Measurements from ENCODE around the gene FASTKD1. TPM values are rescaled to one million over a fixed set of nuclear protein-coding genes. Genes with fewer than 3 reads are reported as not detected.
"Not testable (repeated sequence)": the region's sequence is repeated elsewhere in the genome, so short reads cannot be mapped to it uniquely, and the experiment has no call there.

The FASTKD1 gene, protein sequence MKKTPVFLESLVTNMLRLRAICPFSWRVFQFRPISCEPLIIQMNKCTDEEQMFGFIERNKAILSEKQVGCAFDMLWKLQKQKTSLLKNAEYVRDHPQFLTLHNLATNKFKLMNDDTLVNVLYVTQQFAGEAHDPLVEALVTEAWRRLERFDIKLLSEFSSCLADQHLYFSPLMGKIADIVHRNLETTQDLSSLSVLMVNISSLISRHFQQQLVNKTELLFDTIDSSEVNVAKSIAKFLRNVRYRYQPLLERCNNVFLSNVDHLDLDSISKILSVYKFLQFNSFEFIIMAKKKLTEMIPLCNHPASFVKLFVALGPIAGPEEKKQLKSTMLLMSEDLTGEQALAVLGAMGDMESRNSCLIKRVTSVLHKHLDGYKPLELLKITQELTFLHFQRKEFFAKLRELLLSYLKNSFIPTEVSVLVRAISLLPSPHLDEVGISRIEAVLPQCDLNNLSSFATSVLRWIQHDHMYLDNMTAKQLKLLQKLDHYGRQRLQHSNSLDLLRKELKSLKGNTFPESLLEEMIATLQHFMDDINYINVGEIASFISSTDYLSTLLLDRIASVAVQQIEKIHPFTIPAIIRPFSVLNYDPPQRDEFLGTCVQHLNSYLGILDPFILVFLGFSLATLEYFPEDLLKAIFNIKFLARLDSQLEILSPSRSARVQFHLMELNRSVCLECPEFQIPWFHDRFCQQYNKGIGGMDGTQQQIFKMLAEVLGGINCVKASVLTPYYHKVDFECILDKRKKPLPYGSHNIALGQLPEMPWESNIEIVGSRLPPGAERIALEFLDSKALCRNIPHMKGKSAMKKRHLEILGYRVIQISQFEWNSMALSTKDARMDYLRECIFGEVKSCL
- 58.0 TPM for polyA plus RNA-seq (2013)

DNA sequence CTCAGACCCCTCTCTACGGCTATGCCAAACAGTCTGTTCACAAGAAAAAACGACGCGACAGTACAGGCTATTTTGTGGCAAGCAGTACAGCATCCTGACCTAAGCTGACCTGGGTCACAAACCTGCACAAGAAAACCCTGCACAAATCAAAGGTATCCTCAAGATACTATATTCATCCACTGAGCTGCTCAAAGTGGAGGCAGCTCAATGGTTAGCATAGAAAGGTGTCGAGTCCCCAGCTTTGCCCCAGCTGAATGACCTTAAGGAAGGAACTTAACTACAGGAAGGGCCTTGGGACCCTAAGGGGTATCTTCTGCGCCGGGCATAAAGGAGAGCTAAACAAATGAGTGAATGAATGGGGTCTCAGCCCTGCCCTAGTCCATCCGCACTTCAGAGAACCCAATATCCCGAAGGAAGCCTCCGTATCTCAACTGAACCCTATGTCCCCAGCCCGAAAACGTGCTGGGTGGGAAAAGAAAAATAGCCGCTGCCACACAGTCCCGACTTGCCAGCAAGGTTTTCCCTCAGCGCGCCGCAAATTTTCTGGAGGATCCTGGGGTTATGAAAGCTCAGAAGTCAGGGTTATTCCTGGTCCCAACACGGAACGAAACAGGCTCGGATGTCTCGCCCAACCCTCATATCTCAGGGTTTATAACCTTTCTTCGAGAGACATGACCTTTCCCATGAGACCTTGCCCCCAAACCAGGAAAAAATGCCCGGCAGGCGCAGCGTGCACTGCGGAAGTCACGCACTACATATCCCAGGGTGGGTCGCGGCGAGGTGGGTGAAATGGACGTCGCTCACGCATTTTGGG is at the start of gene FASTKD1:
TSS of gene FASTKD1 (minus strand) at position 706 of the 814 bp plus-strand sequence. CDS start 1,836 bp downstream, outside the sequence.
- peak within 1 kb of the TSS; percentile 70 to 88 for H3K27ac ChIP-seq (ENCODE audit: insufficient read depth in 1 of 2, low read depth in 1 of 2, low read length in 2 of 2, poor library complexity in 1 of 2, severe bottlenecking in 2 of 2)
- peaks cover 0 to 13% (median under 1%) of the 10 kb centered on the region in 4 experiments for H3K36me3 ChIP-seq (ENCODE audit: control insufficient read depth in 4 of 4, insufficient read depth in 4 of 4, low read length in 3 of 4)
- WGBS (ENCODE audit: insufficient coverage): under 1% methylated on average over 27 of the region's 33 CpGs
- ChIA-PET POLR2A (no interaction called here), CTCF (interaction anchor here (1.4 to 2.4 kb wide), 4 partner anchors 9 to 45 kb away, joined by 3 to 12 read pairs (median 5); no protein-coding TSS in a partner anchor)
- peak; percentile 91 to 93 (median 91) for DNase-seq
- no peaks in the 10 kb centered on the region for H3K27me3 ChIP-seq (replicated peaks in 2 of 5; ENCODE audit: control insufficient read depth in 4 of 5, insufficient read depth in 5 of 5, low read length in 4 of 5)
- no peaks in the 10 kb centered on the region for H3K9me3 ChIP-seq (ENCODE audit: control extremely low read depth in 1 of 5, control insufficient read depth in 4 of 5, insufficient read depth in 2 of 5, low read depth in 1 of 5, low read length in 4 of 5)
- H3K4me3 ChIP-seq (ENCODE audit: control insufficient read depth in 1 of 7, extremely low read depth in 1 of 7, insufficient read depth in 4 of 7, low read depth in 2 of 7, low read length in 6 of 7): peak within 1 kb of the TSS; percentile 68 to 100 (median 94)
- H3K4me1 ChIP-seq (ENCODE audit: control extremely low read depth in 1 of 4, control insufficient read depth in 4 of 4, insufficient read depth in 4 of 4, low read length in 3 of 4): peaks cover 5 to 12% (median 9%) of the 10 kb centered on the region in 4 experiments

DNA sequence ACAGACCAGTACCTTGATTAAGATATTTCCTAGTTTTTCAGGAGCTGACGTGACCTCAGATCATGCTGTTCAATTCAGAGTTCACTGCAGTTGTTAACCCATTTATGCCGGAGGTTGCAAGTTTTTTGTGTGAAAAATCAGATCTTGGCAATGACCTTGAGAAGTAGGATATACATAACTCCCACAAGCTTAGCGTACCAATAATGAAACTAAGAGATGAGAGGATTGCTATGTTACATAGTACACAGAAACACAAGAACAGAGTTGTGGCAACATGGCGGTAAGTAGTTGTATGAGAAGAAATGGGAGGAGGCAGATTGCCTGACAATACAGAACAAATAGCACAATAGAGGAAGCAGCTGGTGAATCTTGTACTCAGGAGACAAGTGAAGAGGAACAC is 49.6 kb upstream of the FASTKD1 start:
- Histone ChIP-seq H3K9me3 (ENCODE audit: control extremely low read depth in 1 of 5, control insufficient read depth in 4 of 5, insufficient read depth in 2 of 5, low read depth in 1 of 5, low read length in 4 of 5) (no peaks in the 10 kb centered on the region), H3K36me3 (ENCODE audit: control insufficient read depth in 4 of 4, insufficient read depth in 4 of 4, low read length in 3 of 4) (peaks cover 1 to 44% (median 27%) of the 10 kb centered on the region in 4 experiments), H3K4me3 (ENCODE audit: control insufficient read depth in 1 of 7, extremely low read depth in 1 of 7, insufficient read depth in 4 of 7, low read depth in 2 of 7, low read length in 6 of 7) (no peak overlapping the region), H3K27me3 (replicated peaks in 2 of 5; ENCODE audit: control insufficient read depth in 4 of 5, insufficient read depth in 5 of 5, low read length in 4 of 5) (no peaks in the 10 kb centered on the region), H3K4me1 (ENCODE audit: control extremely low read depth in 1 of 4, control insufficient read depth in 4 of 4, insufficient read depth in 4 of 4, low read length in 3 of 4) (peaks cover 0 to 3% (median 0%) of the 10 kb centered on the region in 4 experiments), H3K27ac (ENCODE audit: insufficient read depth in 1 of 2, low read depth in 1 of 2, low read length in 2 of 2, poor library complexity in 1 of 2, severe bottlenecking in 2 of 2) (no peak overlapping the region)
- ChIA-PET CTCF (no interaction called here), POLR2A (no interaction called here)
- no CpG with 5 or more reads among the region's 4 CpGs for WGBS (ENCODE audit: insufficient coverage)
- peak in 2 of 3 donors; percentile 24 to 41 for DNase-seq

DNA sequence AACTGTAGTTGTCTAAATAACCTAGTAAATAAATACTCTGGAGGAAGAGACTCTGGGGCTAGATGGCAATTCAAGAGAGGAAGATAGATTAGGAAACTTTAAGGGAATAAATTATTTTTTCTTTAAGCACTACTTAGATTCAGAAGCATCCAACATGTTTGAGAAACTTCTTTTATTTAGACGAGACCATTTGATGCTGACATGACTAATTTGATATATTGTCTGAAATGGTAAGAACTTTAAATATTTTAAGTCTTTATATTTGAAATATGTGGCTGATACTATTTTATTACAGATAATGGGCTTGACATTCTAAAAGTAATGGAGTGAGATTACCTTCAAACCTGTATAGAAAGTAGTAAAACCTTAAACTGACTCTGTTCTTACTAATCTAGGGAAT is 46.8 kb upstream of the FASTKD1 start:
- no CpG with 5 or more reads among the region's 1 CpG for WGBS (ENCODE audit: insufficient coverage)
- POLR2A ChIA-PET: no interaction called here
- Histone ChIP-seq H3K27ac (ENCODE audit: insufficient read depth in 1 of 2, low read depth in 1 of 2, low read length in 2 of 2, poor library complexity in 1 of 2, severe bottlenecking in 2 of 2) (no peak overlapping the region), H3K36me3 (ENCODE audit: control insufficient read depth in 4 of 4, insufficient read depth in 4 of 4, low read length in 3 of 4) (peaks cover 7 to 46% (median 25%) of the 10 kb centered on the region in 4 experiments), H3K4me1 (ENCODE audit: control extremely low read depth in 1 of 4, control insufficient read depth in 4 of 4, insufficient read depth in 4 of 4, low read length in 3 of 4) (no peaks in the 10 kb centered on the region), H3K9me3 (ENCODE audit: control extremely low read depth in 1 of 5, control insufficient read depth in 4 of 5, insufficient read depth in 2 of 5, low read depth in 1 of 5, low read length in 4 of 5) (peaks cover 0 to 2% (median 0%) of the 10 kb centered on the region in 5 experiments), H3K27me3 (replicated peaks in 2 of 5; ENCODE audit: control insufficient read depth in 4 of 5, insufficient read depth in 5 of 5, low read length in 4 of 5) (no peaks in the 10 kb centered on the region), H3K4me3 (ENCODE audit: control insufficient read depth in 1 of 7, extremely low read depth in 1 of 7, insufficient read depth in 4 of 7, low read depth in 2 of 7, low read length in 6 of 7) (no peak overlapping the region)
- no peak for DNase-seq
- CTCF ChIA-PET: no interaction called here

DNA sequence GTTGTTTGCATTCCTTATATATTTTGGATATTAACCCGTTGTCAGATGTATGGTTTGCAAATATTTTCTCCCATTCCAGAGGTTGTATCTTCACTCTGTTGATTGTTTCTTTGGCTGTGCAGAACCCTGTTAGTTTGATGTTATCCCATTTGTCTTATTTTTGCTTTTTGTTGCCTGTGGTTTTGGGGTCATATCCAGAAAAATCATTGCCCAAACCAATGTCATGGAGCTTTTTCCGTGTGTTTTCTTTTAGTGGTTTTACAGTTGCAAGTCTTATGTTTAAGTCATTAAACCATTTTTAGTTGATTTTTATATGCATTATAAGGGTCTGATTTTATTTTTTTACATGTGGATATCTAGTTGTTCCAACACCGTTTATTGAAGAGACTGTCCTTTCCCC is 46.3 kb upstream of the FASTKD1 start:
- Histone ChIP-seq H3K27me3 (replicated peaks in 2 of 5; ENCODE audit: control insufficient read depth in 4 of 5, insufficient read depth in 5 of 5, low read length in 4 of 5) (no peaks in the 10 kb centered on the region), H3K4me1 (ENCODE audit: control extremely low read depth in 1 of 4, control insufficient read depth in 4 of 4, insufficient read depth in 4 of 4, low read length in 3 of 4) (no peaks in the 10 kb centered on the region), H3K36me3 (ENCODE audit: control insufficient read depth in 4 of 4, insufficient read depth in 4 of 4, low read length in 3 of 4) (peaks cover 11 to 52% (median 29%) of the 10 kb centered on the region in 4 experiments), H3K27ac (ENCODE audit: insufficient read depth in 1 of 2, low read depth in 1 of 2, low read length in 2 of 2, poor library complexity in 1 of 2, severe bottlenecking in 2 of 2) (no peak overlapping the region), H3K4me3 (ENCODE audit: control insufficient read depth in 1 of 7, extremely low read depth in 1 of 7, insufficient read depth in 4 of 7, low read depth in 2 of 7, low read length in 6 of 7) (no peak overlapping the region), H3K9me3 (ENCODE audit: control extremely low read depth in 1 of 5, control insufficient read depth in 4 of 5, insufficient read depth in 2 of 5, low read depth in 1 of 5, low read length in 4 of 5) (peaks cover 0 to 2% (median 0%) of the 10 kb centered on the region in 5 experiments)
- WGBS (ENCODE audit: insufficient coverage): 100% methylated on average over 1 of the region's 3 CpGs
- no peak for DNase-seq
- CTCF ChIA-PET: no interaction called here
- POLR2A ChIA-PET: no interaction called here

DNA sequence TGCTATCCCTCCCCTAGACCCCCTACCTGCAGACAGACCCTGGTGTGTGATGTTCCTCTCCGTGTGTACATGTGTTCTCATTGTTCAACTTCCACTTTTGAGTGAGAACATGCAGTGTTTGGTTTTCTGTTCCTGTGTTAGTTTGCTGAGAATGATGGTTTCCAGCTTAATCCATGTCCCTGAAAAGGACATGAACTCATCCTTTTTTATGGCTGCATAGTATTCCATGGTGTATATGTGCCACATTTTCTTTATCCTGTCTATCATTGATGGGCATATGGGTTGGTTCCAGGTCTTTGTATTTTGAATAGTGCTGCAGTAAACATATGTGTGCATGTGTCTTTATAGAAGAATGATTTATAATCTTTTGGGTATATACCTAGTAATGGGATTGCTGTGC is 42.3 kb upstream of the FASTKD1 start:
- CTCF ChIA-PET: interaction anchor here (0.9 kb wide), 1 partner anchor 11 kb away, joined by 5 read pairs; no protein-coding TSS in a partner anchor
- DNase-seq; POLR2A ChIA-PET; H3K9me3 ChIP-seq (ENCODE audit: control extremely low read depth in 1 of 5, control insufficient read depth in 4 of 5, insufficient read depth in 2 of 5, low read depth in 1 of 5, low read length in 4 of 5); H3K27ac ChIP-seq (ENCODE audit: insufficient read depth in 1 of 2, low read depth in 1 of 2, low read length in 2 of 2, poor library complexity in 1 of 2, severe bottlenecking in 2 of 2); H3K27me3 ChIP-seq (replicated peaks in 2 of 5; ENCODE audit: control insufficient read depth in 4 of 5, insufficient read depth in 5 of 5, low read length in 4 of 5); H3K4me3 ChIP-seq (ENCODE audit: control insufficient read depth in 1 of 7, extremely low read depth in 1 of 7, insufficient read depth in 4 of 7, low read depth in 2 of 7, low read length in 6 of 7); H3K4me1 ChIP-seq (ENCODE audit: control extremely low read depth in 1 of 4, control insufficient read depth in 4 of 4, insufficient read depth in 4 of 4, low read length in 3 of 4): not testable (repeated sequence)
- peaks cover 17 to 63% (median 34%) of the 10 kb centered on the region in 4 experiments for H3K36me3 ChIP-seq (ENCODE audit: control insufficient read depth in 4 of 4, insufficient read depth in 4 of 4, low read length in 3 of 4)
- 100% methylated on average over 1 of the region's 1 CpG for WGBS (ENCODE audit: insufficient coverage)

DNA sequence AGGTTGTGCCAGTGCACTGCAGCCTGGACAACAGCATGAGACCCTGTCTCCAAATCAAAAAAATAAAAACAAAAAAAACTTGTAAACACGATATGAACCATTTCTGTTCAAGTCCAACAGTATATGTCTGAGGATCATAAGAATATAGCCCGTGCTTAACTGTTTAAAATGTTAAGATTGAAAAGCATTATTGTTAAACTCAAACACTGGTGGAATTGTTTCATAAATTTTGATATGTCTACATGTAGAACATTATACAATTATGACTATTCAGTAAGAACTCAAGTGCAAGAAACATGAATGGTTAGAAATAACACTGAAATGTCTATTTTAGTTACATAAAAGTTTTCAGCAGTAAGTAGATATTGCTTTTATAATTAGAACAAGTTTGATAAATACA is 40.2 kb upstream of the FASTKD1 start:
- ChIA-PET CTCF (no interaction called here), POLR2A (no interaction called here)
- peaks cover 26 to 75% (median 40%) of the 10 kb centered on the region in 4 experiments for H3K36me3 ChIP-seq (ENCODE audit: control insufficient read depth in 4 of 4, insufficient read depth in 4 of 4, low read length in 3 of 4)

More for the DNA sequence above, 40.2 kb upstream of the FASTKD1 start:
- no peaks in the 10 kb centered on the region for H3K4me1 ChIP-seq (ENCODE audit: control extremely low read depth in 1 of 4, control insufficient read depth in 4 of 4, insufficient read depth in 4 of 4, low read length in 3 of 4)
- WGBS (ENCODE audit: insufficient coverage): no CpG with 5 or more reads among the region's 2 CpGs
- H3K9me3 ChIP-seq (ENCODE audit: control extremely low read depth in 1 of 5, control insufficient read depth in 4 of 5, insufficient read depth in 2 of 5, low read depth in 1 of 5, low read length in 4 of 5): peaks cover 0 to 2% (median 0%) of the 10 kb centered on the region in 5 experiments
- DNase-seq: no peak
- H3K27ac ChIP-seq (ENCODE audit: insufficient read depth in 1 of 2, low read depth in 1 of 2, low read length in 2 of 2, poor library complexity in 1 of 2, severe bottlenecking in 2 of 2): no peak overlapping the region
- H3K4me3 ChIP-seq (ENCODE audit: control insufficient read depth in 1 of 7, extremely low read depth in 1 of 7, insufficient read depth in 4 of 7, low read depth in 2 of 7, low read length in 6 of 7): no peak overlapping the region
- no peaks in the 10 kb centered on the region for H3K27me3 ChIP-seq (replicated peaks in 2 of 5; ENCODE audit: control insufficient read depth in 4 of 5, insufficient read depth in 5 of 5, low read length in 4 of 5)

Data from common myeloid progenitor, CD34-positive (primary cell).